Measurements from ENCODE around the gene SPP2. TPM values are rescaled to one million over a fixed set of nuclear protein-coding genes. Genes with fewer than 3 reads are reported as not detected.
A peak's percentile ranks its signal among the peaks of the same experiment; 100 is the strongest.

SPP2 gene
- polyA plus RNA-seq, 3 donors, result not detected

DNA sequence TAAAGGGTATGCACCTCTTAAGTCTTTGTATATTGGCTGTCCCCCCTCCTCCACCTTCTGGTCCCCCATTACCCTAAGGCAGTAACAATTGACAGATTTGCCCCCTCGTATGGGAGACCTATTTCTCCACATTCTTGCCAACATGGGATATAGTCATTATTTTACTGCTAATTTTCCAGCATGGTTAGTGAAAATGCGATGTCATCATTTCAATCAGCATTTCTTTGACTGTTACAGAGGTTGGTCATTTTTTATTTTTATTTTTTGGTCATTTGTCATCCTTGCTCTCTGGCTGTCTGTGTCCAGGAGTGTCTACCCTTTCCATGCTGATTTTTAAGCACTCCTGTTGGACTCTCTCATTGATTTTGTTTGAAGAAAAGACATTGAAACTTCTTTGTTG, 45.4 kb upstream of the SPP2 start:
- no peak overlapping the region for H3K4me3 Mint-ChIP-seq

DNA sequence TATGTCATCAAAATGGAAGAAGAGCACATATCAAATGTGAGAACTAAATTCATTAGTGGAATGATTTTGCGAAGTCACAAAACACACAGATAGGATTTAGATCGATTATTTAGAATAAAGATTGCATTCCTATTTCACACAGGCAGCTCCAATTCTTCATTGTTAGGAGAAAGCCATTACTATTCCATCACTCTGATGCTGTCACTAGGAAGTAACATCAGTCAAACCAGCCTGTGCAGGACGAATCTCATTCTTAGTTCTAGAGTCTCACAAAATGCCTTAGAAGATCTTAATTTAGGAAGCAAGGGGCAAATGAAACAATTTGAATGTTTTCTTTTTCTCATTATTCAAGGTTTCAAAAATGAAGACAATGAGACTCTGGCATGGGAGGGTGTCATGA, 44.0 kb upstream of the SPP2 start:
- H3K4me1 ChIP-seq (ENCODE audit: control insufficient read depth in 1 of 2, insufficient read depth in 2 of 2, low read length in 2 of 2), result no peaks in the 10 kb centered on the region
- H2AFZ ChIP-seq (ENCODE audit: insufficient read depth, low read depth, low read length, poor library complexity, severe bottlenecking), result no peak overlapping the region
- intact Hi-C loops (cut with micrococcal nuclease), result no loop called here
- H3K4me3 ChIP-seq (replicated peaks in 1 of 3; ENCODE audit: low read depth in 2 of 3, low read length in 3 of 3), result no peak overlapping the region
- H3K36me3 ChIP-seq (replicated peaks in 1 of 2; ENCODE audit: control insufficient read depth in 1 of 2, insufficient read depth in 2 of 2, low read length in 2 of 2), result no peaks in the 10 kb centered on the region
- no peak overlapping the region for H3K9ac ChIP-seq (ENCODE audit: insufficient read depth, low read length, poor library complexity, severe bottlenecking)
- no peak overlapping the region for H3K27ac Mint-ChIP-seq
- no peak overlapping the region for H3K4me2 ChIP-seq (replicated peaks; ENCODE audit: extremely low read depth, low read length, poor library complexity, severe bottlenecking)
- H3K27me3 ChIP-seq (ENCODE audit: control insufficient read depth in 2 of 2, insufficient read depth in 2 of 2, low read length in 2 of 2), result peaks cover 0 to 3% of the 10 kb centered on the region in 2 donors
- H3K9me3 ChIP-seq (replicated peaks in 1 of 2; ENCODE audit: control insufficient read depth in 1 of 2, insufficient read depth in 1 of 2, low read length in 2 of 2), result no peaks in the 10 kb centered on the region
- H3K4me1 Mint-ChIP-seq, result no peaks in the 10 kb centered on the region
- peak overlapping the region in 1 of 2 donors; percentile 2 for H3K4me3 Mint-ChIP-seq
- no peaks in the 10 kb centered on the region for H3K36me3 Mint-ChIP-seq
- TF ChIP-seq, protein P1, sequence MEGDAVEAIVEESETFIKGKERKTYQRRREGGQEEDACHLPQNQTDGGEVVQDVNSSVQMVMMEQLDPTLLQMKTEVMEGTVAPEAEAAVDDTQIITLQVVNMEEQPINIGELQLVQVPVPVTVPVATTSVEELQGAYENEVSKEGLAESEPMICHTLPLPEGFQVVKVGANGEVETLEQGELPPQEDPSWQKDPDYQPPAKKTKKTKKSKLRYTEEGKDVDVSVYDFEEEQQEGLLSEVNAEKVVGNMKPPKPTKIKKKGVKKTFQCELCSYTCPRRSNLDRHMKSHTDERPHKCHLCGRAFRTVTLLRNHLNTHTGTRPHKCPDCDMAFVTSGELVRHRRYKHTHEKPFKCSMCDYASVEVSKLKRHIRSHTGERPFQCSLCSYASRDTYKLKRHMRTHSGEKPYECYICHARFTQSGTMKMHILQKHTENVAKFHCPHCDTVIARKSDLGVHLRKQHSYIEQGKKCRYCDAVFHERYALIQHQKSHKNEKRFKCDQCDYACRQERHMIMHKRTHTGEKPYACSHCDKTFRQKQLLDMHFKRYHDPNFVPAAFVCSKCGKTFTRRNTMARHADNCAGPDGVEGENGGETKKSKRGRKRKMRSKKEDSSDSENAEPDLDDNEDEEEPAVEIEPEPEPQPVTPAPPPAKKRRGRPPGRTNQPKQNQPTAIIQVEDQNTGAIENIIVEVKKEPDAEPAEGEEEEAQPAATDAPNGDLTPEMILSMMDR (IDR thresholded peaks at IDR 0.05), result no peak
- peaks cover 0 to 3% (median 0%) of the 10 kb centered on the region in 7 donors for H3K9me3 Mint-ChIP-seq
- no peaks in the 10 kb centered on the region for H4K20me1 ChIP-seq (ENCODE audit: insufficient read depth, low read length)
- WGBS (ENCODE audit: insufficient coverage), result no CpG with 5 or more reads among the region's 3 CpGs
- H3K27ac ChIP-seq (ENCODE audit: low read depth in 1 of 2, low read length in 2 of 2), result no peak overlapping the region
- H3K27me3 Mint-ChIP-seq (ENCODE audit: low read depth in 3 of 3), result peaks cover 7 to 13% (median 12%) of the 10 kb centered on the region in 3 donors
- no peaks in the 10 kb centered on the region for H3K79me2 ChIP-seq (ENCODE audit: insufficient read depth, low read length)
- no peak for DNase-seq

More for the DNA sequence above, 45.4 kb upstream of the SPP2 start:
- no peak overlapping the region for H3K27ac ChIP-seq (ENCODE audit: low read depth in 1 of 2, low read length in 2 of 2)
- H3K36me3 ChIP-seq (replicated peaks in 1 of 2; ENCODE audit: control insufficient read depth in 1 of 2, insufficient read depth in 2 of 2, low read length in 2 of 2), result no peaks in the 10 kb centered on the region
- H3K9me3 ChIP-seq (replicated peaks in 1 of 2; ENCODE audit: control insufficient read depth in 1 of 2, insufficient read depth in 1 of 2, low read length in 2 of 2), result no peaks in the 10 kb centered on the region
- H3K9ac ChIP-seq (ENCODE audit: insufficient read depth, low read length, poor library complexity, severe bottlenecking), result no peak overlapping the region
- intact Hi-C loops (cut with micrococcal nuclease), result no loop called here
- H3K4me3 ChIP-seq (replicated peaks in 1 of 3; ENCODE audit: low read depth in 2 of 3, low read length in 3 of 3), result no peak overlapping the region
- H4K20me1 ChIP-seq (ENCODE audit: insufficient read depth, low read length), result no peaks in the 10 kb centered on the region
- H3K4me1 Mint-ChIP-seq, result no peaks in the 10 kb centered on the region
- no peaks in the 10 kb centered on the region for H3K4me1 ChIP-seq (ENCODE audit: control insufficient read depth in 1 of 2, insufficient read depth in 2 of 2, low read length in 2 of 2)
- DNase-seq, result no peak
- WGBS (ENCODE audit: insufficient coverage), result no CpG with 5 or more reads among the region's 2 CpGs
- peaks cover 7 to 12% (median 9%) of the 10 kb centered on the region in 3 donors for H3K27me3 Mint-ChIP-seq (ENCODE audit: low read depth in 3 of 3)
- no peaks in the 10 kb centered on the region for H3K36me3 Mint-ChIP-seq
- no peak overlapping the region for H2AFZ ChIP-seq (ENCODE audit: insufficient read depth, low read depth, low read length, poor library complexity, severe bottlenecking)
- H3K4me2 ChIP-seq (replicated peaks; ENCODE audit: extremely low read depth, low read length, poor library complexity, severe bottlenecking), result no peak overlapping the region
- H3K27ac Mint-ChIP-seq, result no peak overlapping the region
- H3K9me3 Mint-ChIP-seq, result peaks cover 0 to 1% (median 0%) of the 10 kb centered on the region in 7 donors
- TF ChIP-seq, protein P1 (IDR thresholded peaks at IDR 0.05), result no peak
- no peaks in the 10 kb centered on the region for H3K79me2 ChIP-seq (ENCODE audit: insufficient read depth, low read length)
- H3K27me3 ChIP-seq (ENCODE audit: control insufficient read depth in 2 of 2, insufficient read depth in 2 of 2, low read length in 2 of 2), result no peaks in the 10 kb centered on the region

Measured in CD14-positive monocyte (primary cell).